Liver (tissue), 9 donors: ENCODE data around the gene DYNC1H1. TPM values are rescaled to one million over a fixed set of nuclear protein-coding genes. Genes with fewer than 3 reads are reported as not detected.

Experiments used
- DNase-seq: peaks from one replicate; pipeline ENCODE4 v3.0.0-alpha.2; 2017; ENCODE audit warnings: low spot score
- H3K27ac ChIP-seq, 2 donors: one replicate each; pipeline ENCODE4 v1.7.0; 2013; ENCODE audit warnings: inconsistent platforms in 2 of 2, low read length in 2 of 2, control low read depth in 1 of 2, low read depth in 1 of 2, mild to moderate bottlenecking in 1 of 2
- H3K27me3 ChIP-seq, 4 donors: one replicate each; pipeline versions ENCODE4 v1.6.1 to v1.7.0; 2013; ENCODE audit warnings: low read length in 3 of 4, inconsistent platforms in 1 of 4, mild to moderate bottlenecking in 1 of 4, moderate library complexity in 1 of 4; ENCODE audit not compliant: control insufficient read depth in 4 of 4, insufficient read depth in 4 of 4
- H3K36me3 ChIP-seq, 4 donors: one replicate each; pipeline versions ENCODE4 v1.6.1 to v1.7.0; 2013; ENCODE audit warnings: low read length in 3 of 4, mild to moderate bottlenecking in 3 of 4, low read depth in 1 of 4, moderate library complexity in 1 of 4; ENCODE audit not compliant: control insufficient read depth in 4 of 4, insufficient read depth in 3 of 4
- H3K4me1 ChIP-seq, 4 donors: one replicate each; pipeline versions ENCODE4 v1.6.1 to v1.7.0; 2013; ENCODE audit warnings: low read length in 3 of 4, mild to moderate bottlenecking in 3 of 4, moderate library complexity in 1 of 4; ENCODE audit not compliant: control insufficient read depth in 4 of 4, insufficient read depth in 4 of 4
- H3K4me3 ChIP-seq, 3 donors: one replicate each; pipeline versions ENCODE4 v1.6.1 to v1.7.0; 2013; ENCODE audit warnings: low read length in 3 of 3, control low read depth in 1 of 3, low read depth in 1 of 3, mild to moderate bottlenecking in 1 of 3
- H3K9ac ChIP-seq, 2 donors: one replicate each; pipeline ENCODE4 v1.7.0; 2013; ENCODE audit warnings: low read length in 2 of 2, mild to moderate bottlenecking in 2 of 2, moderate library complexity in 2 of 2, control low read depth in 1 of 2, low read depth in 1 of 2
- H3K9me3 ChIP-seq, 4 donors: one replicate each; pipeline versions ENCODE4 v1.6.1 to v1.7.0; 2013; ENCODE audit warnings: low read length in 3 of 4; ENCODE audit not compliant: control insufficient read depth in 4 of 4
- ATF3 ChIP-seq: IDR thresholded peaks from 2 replicates; pipeline ENCODE4 v1.6.1; 2016; ENCODE audit warnings: antibody characterized with exemption
- FOXA2 ChIP-seq: IDR thresholded peaks from 2 replicates; pipeline ENCODE4 v1.6.1; 2016; ENCODE audit warnings: antibody characterized with exemption
- GABPA ChIP-seq, 2 donors: IDR thresholded peaks in 1 of 2; conservative IDR thresholded peaks in 1 of 2; 2 replicates each; pipeline ENCODE4 v1.6.1; 2016; ENCODE audit warnings: antibody characterized with exemption in 2 of 2, mild to moderate bottlenecking in 1 of 2, moderate library complexity in 1 of 2
- HNF4A ChIP-seq, 2 donors: conservative IDR thresholded peaks; 2 replicates each; pipeline ENCODE4 v1.6.1; 2016; ENCODE audit warnings: antibody characterized with exemption in 2 of 2, mild to moderate bottlenecking in 2 of 2
- JUND ChIP-seq, 2 donors: IDR thresholded peaks; 2 replicates each; pipeline ENCODE4 v1.6.1; 2016; ENCODE audit warnings: antibody characterized with exemption in 2 of 2
- NR2F2 ChIP-seq: IDR thresholded peaks from 2 replicates; pipeline ENCODE4 v1.6.1; 2016; ENCODE audit warnings: antibody characterized with exemption
- RAD21 ChIP-seq, 2 donors: IDR thresholded peaks; 2 replicates each; pipeline ENCODE4 v1.6.1; 2016; ENCODE audit warnings: antibody characterized with exemption in 2 of 2, mild to moderate bottlenecking in 2 of 2
- YY1 ChIP-seq: IDR thresholded peaks from 2 replicates; pipeline ENCODE4 v1.6.1; 2016; ENCODE audit warnings: antibody characterized with exemption, mild to moderate bottlenecking
- WGBS: extraction: QIAGEN DNeasy Blood & Tissue Kit; methylation state at CpG from one replicate; pipeline ENCODE4 v1.1.7; 2013; 5-methylcytosine and 5-hydroxymethylcytosine counted together
- polyA plus RNA-seq, 2 donors: library from polyadenylated mRNA; stranded (reverse) in 1 of 2; unstranded in 1 of 2; fragments of 200-250 nt in 1 of 2; fragments of >200 nt in 1 of 2; fragmentation: Nextera tagmentation in 1 of 2; extraction: Ambion mirVana in 1 of 2; gene quantifications; one replicate each; pipeline versions ENCODE4 v1.2.1 to v1.2.3, GENCODE V29; 2013 to 2015
- total RNA-seq, 2 donors: library from RNA; depleted of rRNA; stranded (reverse); fragments of >200 nt; gene quantifications; one replicate each; pipeline ENCODE4 v1.2.3, GENCODE V29; 2014
- TF ChIP-seq, protein P1 (sequence below): IDR thresholded peaks from 2 replicates; pipeline ENCODE4 v1.6.1; 2016; ENCODE audit warnings: antibody characterized with exemption, mild to moderate bottlenecking
- TF ChIP-seq, protein P2 (sequence below): IDR thresholded peaks from 2 replicates; pipeline ENCODE4 v1.6.1; 2016; ENCODE audit warnings: antibody characterized with exemption
- TF ChIP-seq, protein P3 (sequence below): IDR thresholded peaks from 2 replicates; pipeline ENCODE4 v1.6.1; 2016; ENCODE audit warnings: antibody characterized with exemption
- TF ChIP-seq, protein P4 (sequence below): fragments of 150-350 bp; IDR thresholded peaks from 2 replicates; pipeline ENCODE4 v1.5.1; 2017; ENCODE audit warnings: improper control_type of control experiment, low read depth, low read length; ENCODE audit not compliant: missing input control
- donor health status: healthy.
- donor health status: healthy.
- donor health status: healthy.
- donor health status: healthy.
- donor health status: healthy.

DYNC1H1 gene
- total and polyA plus RNA-seq, 4 donors = 50.3 to 201 (median 82.6) TPM

GRCh38 chr14:101997429-101998336, 33.3 kb downstream of the DYNC1H1 start:
- H3K4me3 ChIP-seq = no peak overlapping the region
- DNase-seq = no peak
- no peaks in the 10 kb centered on the region for H3K4me1 ChIP-seq
- 95% methylated on average over 18 of the region's 18 CpGs for WGBS
- no peaks in the 10 kb centered on the region for H3K9me3 ChIP-seq
- TF ChIP-seq JUND (IDR thresholded peaks at IDR 0.05) (no peak), HNF4A (conservative IDR thresholded peaks at IDR 0.05) (no peak), FOXA2 (no peak), ATF3 (no peak), GABPA (IDR thresholded peaks at IDR 0.05 in 1 of 2, conservative IDR thresholded peaks at IDR 0.05 in 1 of 2) (no peak), NR2F2 (no peak), RAD21 (IDR thresholded peaks at IDR 0.05) (no peak), YY1 (no peak)
- TF ChIP-seq, protein P1, sequence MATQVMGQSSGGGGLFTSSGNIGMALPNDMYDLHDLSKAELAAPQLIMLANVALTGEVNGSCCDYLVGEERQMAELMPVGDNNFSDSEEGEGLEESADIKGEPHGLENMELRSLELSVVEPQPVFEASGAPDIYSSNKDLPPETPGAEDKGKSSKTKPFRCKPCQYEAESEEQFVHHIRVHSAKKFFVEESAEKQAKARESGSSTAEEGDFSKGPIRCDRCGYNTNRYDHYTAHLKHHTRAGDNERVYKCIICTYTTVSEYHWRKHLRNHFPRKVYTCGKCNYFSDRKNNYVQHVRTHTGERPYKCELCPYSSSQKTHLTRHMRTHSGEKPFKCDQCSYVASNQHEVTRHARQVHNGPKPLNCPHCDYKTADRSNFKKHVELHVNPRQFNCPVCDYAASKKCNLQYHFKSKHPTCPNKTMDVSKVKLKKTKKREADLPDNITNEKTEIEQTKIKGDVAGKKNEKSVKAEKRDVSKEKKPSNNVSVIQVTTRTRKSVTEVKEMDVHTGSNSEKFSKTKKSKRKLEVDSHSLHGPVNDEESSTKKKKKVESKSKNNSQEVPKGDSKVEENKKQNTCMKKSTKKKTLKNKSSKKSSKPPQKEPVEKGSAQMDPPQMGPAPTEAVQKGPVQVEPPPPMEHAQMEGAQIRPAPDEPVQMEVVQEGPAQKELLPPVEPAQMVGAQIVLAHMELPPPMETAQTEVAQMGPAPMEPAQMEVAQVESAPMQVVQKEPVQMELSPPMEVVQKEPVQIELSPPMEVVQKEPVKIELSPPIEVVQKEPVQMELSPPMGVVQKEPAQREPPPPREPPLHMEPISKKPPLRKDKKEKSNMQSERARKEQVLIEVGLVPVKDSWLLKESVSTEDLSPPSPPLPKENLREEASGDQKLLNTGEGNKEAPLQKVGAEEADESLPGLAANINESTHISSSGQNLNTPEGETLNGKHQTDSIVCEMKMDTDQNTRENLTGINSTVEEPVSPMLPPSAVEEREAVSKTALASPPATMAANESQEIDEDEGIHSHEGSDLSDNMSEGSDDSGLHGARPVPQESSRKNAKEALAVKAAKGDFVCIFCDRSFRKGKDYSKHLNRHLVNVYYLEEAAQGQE = no peak
- TF ChIP-seq, protein P2, sequence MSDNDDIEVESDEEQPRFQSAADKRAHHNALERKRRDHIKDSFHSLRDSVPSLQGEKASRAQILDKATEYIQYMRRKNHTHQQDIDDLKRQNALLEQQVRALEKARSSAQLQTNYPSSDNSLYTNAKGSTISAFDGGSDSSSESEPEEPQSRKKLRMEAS = no peak
- TF ChIP-seq, protein P3, sequence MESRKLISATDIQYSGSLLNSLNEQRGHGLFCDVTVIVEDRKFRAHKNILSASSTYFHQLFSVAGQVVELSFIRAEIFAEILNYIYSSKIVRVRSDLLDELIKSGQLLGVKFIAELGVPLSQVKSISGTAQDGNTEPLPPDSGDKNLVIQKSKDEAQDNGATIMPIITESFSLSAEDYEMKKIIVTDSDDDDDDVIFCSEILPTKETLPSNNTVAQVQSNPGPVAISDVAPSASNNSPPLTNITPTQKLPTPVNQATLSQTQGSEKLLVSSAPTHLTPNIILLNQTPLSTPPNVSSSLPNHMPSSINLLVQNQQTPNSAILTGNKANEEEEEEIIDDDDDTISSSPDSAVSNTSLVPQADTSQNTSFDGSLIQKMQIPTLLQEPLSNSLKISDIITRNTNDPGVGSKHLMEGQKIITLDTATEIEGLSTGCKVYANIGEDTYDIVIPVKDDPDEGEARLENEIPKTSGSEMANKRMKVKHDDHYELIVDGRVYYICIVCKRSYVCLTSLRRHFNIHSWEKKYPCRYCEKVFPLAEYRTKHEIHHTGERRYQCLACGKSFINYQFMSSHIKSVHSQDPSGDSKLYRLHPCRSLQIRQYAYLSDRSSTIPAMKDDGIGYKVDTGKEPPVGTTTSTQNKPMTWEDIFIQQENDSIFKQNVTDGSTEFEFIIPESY = no peak
- H3K36me3 ChIP-seq = peaks cover 21 to 82% (median 70%) of the 10 kb centered on the region in 4 donors
- H3K9ac ChIP-seq = no peak overlapping the region
- H3K27ac ChIP-seq = no peak overlapping the region
- no peaks in the 10 kb centered on the region for H3K27me3 ChIP-seq

DNA sequence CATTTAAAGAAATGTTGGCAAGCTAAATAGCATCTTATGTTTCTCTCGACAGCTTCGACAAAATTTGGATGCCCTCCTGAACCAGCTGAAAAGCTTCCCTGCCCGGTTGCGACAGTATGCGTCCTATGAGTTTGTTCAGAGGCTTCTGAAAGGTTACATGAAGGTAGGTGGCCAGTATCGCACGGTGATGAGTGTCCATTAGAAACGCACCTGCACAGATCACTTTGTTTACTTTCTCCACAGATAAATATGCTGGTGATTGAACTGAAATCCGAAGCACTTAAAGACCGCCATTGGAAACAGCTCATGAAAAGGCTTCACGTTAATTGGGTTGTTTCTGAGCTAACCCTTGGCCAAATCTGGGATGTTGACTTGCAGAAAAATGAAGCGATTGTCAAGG, 36.5 kb downstream of the DYNC1H1 start:
- 95% methylated on average over 12 of the region's 12 CpGs for WGBS

More for the DNA sequence above, 36.5 kb downstream of the DYNC1H1 start:
- no peak overlapping the region for H3K4me3 ChIP-seq
- no peaks in the 10 kb centered on the region for H3K27me3 ChIP-seq
- no peak overlapping the region for H3K27ac ChIP-seq
- no peak for DNase-seq
- peaks cover 25 to 81% (median 71%) of the 10 kb centered on the region in 4 donors for H3K36me3 ChIP-seq
- TF ChIP-seq RAD21 (IDR thresholded peaks at IDR 0.05) = no peak
- TF ChIP-seq, protein P1 = no peak
- TF ChIP-seq, protein P4, sequence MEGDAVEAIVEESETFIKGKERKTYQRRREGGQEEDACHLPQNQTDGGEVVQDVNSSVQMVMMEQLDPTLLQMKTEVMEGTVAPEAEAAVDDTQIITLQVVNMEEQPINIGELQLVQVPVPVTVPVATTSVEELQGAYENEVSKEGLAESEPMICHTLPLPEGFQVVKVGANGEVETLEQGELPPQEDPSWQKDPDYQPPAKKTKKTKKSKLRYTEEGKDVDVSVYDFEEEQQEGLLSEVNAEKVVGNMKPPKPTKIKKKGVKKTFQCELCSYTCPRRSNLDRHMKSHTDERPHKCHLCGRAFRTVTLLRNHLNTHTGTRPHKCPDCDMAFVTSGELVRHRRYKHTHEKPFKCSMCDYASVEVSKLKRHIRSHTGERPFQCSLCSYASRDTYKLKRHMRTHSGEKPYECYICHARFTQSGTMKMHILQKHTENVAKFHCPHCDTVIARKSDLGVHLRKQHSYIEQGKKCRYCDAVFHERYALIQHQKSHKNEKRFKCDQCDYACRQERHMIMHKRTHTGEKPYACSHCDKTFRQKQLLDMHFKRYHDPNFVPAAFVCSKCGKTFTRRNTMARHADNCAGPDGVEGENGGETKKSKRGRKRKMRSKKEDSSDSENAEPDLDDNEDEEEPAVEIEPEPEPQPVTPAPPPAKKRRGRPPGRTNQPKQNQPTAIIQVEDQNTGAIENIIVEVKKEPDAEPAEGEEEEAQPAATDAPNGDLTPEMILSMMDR = no peak
- no peak overlapping the region for H3K9ac ChIP-seq
- no peaks in the 10 kb centered on the region for H3K4me1 ChIP-seq
- H3K9me3 ChIP-seq = no peaks in the 10 kb centered on the region
